T-helper 17 cell (primary cell): ENCODE data around the gene ASNSD1. TPM values are rescaled to one million over a fixed set of nuclear protein-coding genes. Genes with fewer than 3 reads are reported as not detected.
A peak's percentile ranks its signal among the peaks of the same experiment; 100 is the strongest.
"Not testable (repeated sequence)": the region's sequence is repeated elsewhere in the genome, so short reads cannot be mapped to it uniquely, and the experiment has no call there.

Experiments used
- ATAC-seq: fragments of 150-1000 bp; cut with Tn5 transposase; 2 replicates; pipeline ENCODE4 v1.10.0; 2021; ENCODE audit warnings: mild to moderate bottlenecking, moderate library complexity
- DNase-seq, 3 donors: peaks; one replicate each; pipeline versions ENCODE4 v3.0.0 to v3.0.0-alpha.2; 2020 to 2021
- H3K9me3 ChIP-seq: one replicate; pipeline ENCODE4 v1.7.0; 2013; ENCODE audit warnings: low read length, mild to moderate bottlenecking; ENCODE audit not compliant: control insufficient read depth, poor library complexity, severe bottlenecking
- H3K27ac Mint-ChIP-seq: one replicate; pipeline ENCODE4 v1.8.0; 2022; ENCODE audit warnings: mild to moderate bottlenecking, moderate library complexity, mixed read lengths
- H3K27me3 Mint-ChIP-seq: one replicate; pipeline ENCODE4 v1.8.0; 2022; ENCODE audit warnings: mixed read lengths
- H3K36me3 Mint-ChIP-seq: one replicate; pipeline ENCODE4 v1.8.0; 2022; ENCODE audit warnings: low read depth, mixed read lengths
- H3K4me1 Mint-ChIP-seq: one replicate; pipeline ENCODE4 v1.8.0; 2022; ENCODE audit warnings: mild to moderate bottlenecking, mixed read lengths
- H3K4me3 Mint-ChIP-seq: one replicate; pipeline ENCODE4 v1.8.0; 2022; ENCODE audit warnings: mild to moderate bottlenecking, moderate library complexity, mixed read lengths
- total RNA-seq, 4 donors: library from RNA in 2 of 4; stranded (reverse) in 2 of 4; gene quantifications; one replicate each; pipeline ENCODE4 v1.2.3 and lab custom pipeline; 2022 to 2026

Gene ASNSD1
- total RNA-seq, 2 donors from 2014 or later: 34.2 to 40.4 TPM

GRCh38 chr2:189629531-189630453 is 31.5 kb upstream of the ASNSD1 start:
- no peaks in the 10 kb centered on the region for H3K36me3 Mint-ChIP-seq
- ATAC-seq (no peak), DNase-seq (no peak)
- no peaks in the 10 kb centered on the region for H3K9me3 ChIP-seq
- no peak overlapping the region for H3K4me3 Mint-ChIP-seq
- H3K27me3 Mint-ChIP-seq: no peaks in the 10 kb centered on the region
- peak overlapping the region; percentile 1 for H3K27ac Mint-ChIP-seq
- peaks cover 13% of the 10 kb centered on the region for H3K4me1 Mint-ChIP-seq

DNA sequence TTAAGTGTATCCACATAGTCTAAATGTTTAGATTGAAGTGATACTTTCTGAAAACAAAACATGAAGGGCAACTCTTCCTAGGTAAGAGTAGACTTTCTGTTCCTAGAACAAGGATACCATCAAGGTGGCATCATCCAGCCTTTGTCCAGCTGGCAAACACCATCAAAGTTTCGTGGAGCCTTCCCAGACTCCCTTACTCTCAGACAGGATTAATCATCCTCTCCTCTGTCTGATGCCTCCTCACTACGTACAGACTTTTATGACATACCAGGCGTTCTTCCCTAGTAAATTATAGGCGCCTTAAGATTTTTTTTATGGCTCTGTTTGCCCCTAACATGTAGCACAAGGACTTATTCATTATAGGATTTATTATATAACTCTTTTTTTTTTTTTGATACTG is 29.4 kb upstream of the ASNSD1 start:
- Mint-ChIP-seq H3K4me3 (no peak overlapping the region), H3K36me3 (no peaks in the 10 kb centered on the region), H3K27ac (peak overlapping the region; percentile 43), H3K27me3 (no peaks in the 10 kb centered on the region), H3K4me1 (peaks cover 6% of the 10 kb centered on the region)
- ATAC-seq (no peak), DNase-seq (no peak)
- H3K9me3 ChIP-seq: no peaks in the 10 kb centered on the region

DNA sequence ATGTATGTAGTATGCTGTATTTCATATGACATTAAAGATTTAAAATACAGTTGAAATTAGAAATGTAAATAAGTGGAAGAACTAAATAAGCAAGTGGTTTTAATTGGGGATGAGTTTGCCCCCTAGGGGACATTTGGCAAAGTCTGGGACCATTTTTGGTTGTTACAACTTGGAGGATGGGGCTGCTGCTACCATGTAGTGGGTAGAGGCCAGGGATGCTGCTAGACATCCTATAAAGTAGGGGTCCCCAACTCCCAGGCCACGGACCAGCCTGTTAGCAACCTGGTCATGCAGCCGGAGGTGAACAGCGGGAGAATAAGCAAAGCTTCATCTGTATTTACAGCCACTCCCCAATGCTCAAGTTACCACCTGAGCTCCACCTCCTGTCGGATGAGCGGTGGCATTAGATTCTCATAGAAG is 27.9 kb upstream of the ASNSD1 start:
- Mint-ChIP-seq H3K4me3 (no peak overlapping the region), H3K4me1 (peaks cover 6% of the 10 kb centered on the region), H3K27ac (no peak overlapping the region), H3K36me3 (peaks cover 2% of the 10 kb centered on the region), H3K27me3 (no peaks in the 10 kb centered on the region)
- peak; percentile 57 for ATAC-seq
- peak in 1 of 3 donors; percentile 9 for DNase-seq
- no peaks in the 10 kb centered on the region for H3K9me3 ChIP-seq

- H3K4me1 Mint-ChIP-seq: peaks cover 3% of the 10 kb centered on the region
- H3K9me3 ChIP-seq: no peaks in the 10 kb centered on the region
- no peak overlapping the region for H3K27ac Mint-ChIP-seq
- H3K4me3 Mint-ChIP-seq: no peak overlapping the region
- DNase-seq: no peak
- no peak for ATAC-seq
- no peaks in the 10 kb centered on the region for H3K27me3 Mint-ChIP-seq
- peaks cover 2% of the 10 kb centered on the region for H3K36me3 Mint-ChIP-seq
Measured at GRCh38 chr2:189635353-189635752, 25.9 kb upstream of the ASNSD1 start.

DNA sequence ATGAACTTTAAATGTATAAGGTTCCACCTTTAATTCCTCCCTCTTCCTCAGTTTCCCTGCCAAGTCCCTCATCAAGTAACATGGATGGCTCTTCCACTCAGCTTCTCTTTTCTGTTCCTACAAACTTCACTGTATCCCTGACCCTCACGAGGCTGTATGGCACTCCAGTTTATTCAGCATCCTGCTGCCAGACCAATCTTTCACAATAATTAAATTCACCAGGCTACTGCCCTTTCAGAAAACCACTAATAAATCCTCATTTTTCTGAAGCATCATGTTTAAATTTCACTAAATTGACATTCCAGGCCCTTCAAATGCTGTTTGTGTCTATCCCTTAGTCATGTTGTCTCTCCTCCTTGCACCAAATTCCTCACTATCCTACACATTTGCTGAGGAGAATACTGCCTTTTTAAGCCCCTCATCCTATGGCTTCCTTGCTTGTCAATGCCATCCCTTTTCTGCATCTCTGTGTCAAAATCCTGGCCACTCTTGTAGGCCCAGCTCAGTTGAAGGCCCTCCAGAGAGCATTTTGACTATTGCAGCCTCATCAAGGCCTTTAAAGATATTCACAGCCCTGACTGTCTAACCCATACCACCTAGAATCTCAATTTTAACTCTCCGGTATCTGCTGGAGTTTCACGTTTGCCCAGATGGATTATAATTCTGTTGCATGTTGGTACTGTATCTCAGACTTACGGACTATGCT is 22.8 kb upstream of the ASNSD1 start:
- H3K4me1 Mint-ChIP-seq: no peaks in the 10 kb centered on the region
- ATAC-seq (no peak), DNase-seq (no peak)
- H3K4me3 Mint-ChIP-seq: no peak overlapping the region
- H3K27ac Mint-ChIP-seq: no peak overlapping the region
- H3K9me3 ChIP-seq: no peaks in the 10 kb centered on the region
- H3K36me3 Mint-ChIP-seq: peaks cover 2% of the 10 kb centered on the region
- H3K27me3 Mint-ChIP-seq: no peaks in the 10 kb centered on the region

GRCh38 chr2:189639007-189639609 is 22.2 kb upstream of the ASNSD1 start:
- Mint-ChIP-seq H3K27ac (no peak overlapping the region), H3K36me3 (peaks cover 2% of the 10 kb centered on the region), H3K4me1 (no peaks in the 10 kb centered on the region), H3K4me3 (no peak overlapping the region), H3K27me3 (no peaks in the 10 kb centered on the region)
- no peak for DNase-seq
- H3K9me3 ChIP-seq: no peaks in the 10 kb centered on the region
- no peak for ATAC-seq

DNA sequence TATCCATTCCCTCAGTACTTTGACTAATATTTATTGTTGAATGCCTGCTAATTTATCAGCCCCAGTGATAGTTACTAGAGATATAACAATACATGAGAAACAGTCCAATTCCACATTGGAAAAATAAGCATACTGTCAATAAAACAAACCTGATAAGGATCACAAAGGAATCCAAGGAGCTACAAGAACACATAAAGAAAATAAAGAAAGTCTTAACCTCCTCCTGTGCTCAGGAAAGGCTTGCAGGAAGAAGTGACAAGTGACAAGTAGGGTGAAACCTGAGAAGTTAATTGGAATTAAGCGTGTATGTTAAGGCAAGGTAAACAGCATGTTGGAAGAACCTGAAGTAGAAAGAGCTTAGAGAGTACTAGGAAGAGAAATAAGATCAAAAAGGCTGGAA is 20.3 kb upstream of the ASNSD1 start:
- Mint-ChIP-seq H3K27me3 (no peaks in the 10 kb centered on the region), H3K36me3 (peaks cover 2% of the 10 kb centered on the region), H3K27ac (no peak overlapping the region), H3K4me1 (no peaks in the 10 kb centered on the region), H3K4me3 (no peak overlapping the region)
- no peak for DNase-seq
- ATAC-seq: no peak
- no peaks in the 10 kb centered on the region for H3K9me3 ChIP-seq

DNA sequence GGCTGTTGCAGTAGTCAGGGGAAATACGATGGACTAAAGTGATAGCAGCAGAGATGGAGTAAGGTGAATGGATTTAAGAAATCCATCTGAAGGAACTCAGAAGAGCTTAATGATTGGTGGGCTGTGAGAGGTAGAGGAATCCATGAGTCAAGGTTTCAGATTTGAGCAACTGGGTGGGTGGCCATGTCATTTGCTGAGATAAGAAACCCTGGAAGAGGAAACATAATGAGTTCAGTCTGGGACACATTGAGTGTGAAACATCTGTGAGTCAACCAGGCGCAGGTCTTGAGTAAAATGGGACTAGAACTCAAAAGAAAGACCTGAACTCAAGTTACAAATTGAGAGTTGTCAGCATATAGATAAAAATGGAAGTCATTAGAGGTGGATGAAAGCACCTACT is 19.7 kb upstream of the ASNSD1 start:
- H3K4me3 Mint-ChIP-seq: no peak overlapping the region
- H3K9me3 ChIP-seq: no peaks in the 10 kb centered on the region
- H3K4me1 Mint-ChIP-seq: no peaks in the 10 kb centered on the region
- no peak overlapping the region for H3K27ac Mint-ChIP-seq
- H3K36me3 Mint-ChIP-seq: peaks cover 2% of the 10 kb centered on the region
- DNase-seq (no peak), ATAC-seq (no peak)
- H3K27me3 Mint-ChIP-seq: no peaks in the 10 kb centered on the region

GRCh38 chr2:189646521-189646920 is 14.7 kb upstream of the ASNSD1 start:
- no peaks in the 10 kb centered on the region for H3K9me3 ChIP-seq
- Mint-ChIP-seq H3K27me3 (no peaks in the 10 kb centered on the region), H3K4me1 (no peaks in the 10 kb centered on the region), H3K4me3 (no peak overlapping the region), H3K36me3 (no peaks in the 10 kb centered on the region), H3K27ac (no peak overlapping the region)
- DNase-seq (no peak), ATAC-seq (no peak)

DNA sequence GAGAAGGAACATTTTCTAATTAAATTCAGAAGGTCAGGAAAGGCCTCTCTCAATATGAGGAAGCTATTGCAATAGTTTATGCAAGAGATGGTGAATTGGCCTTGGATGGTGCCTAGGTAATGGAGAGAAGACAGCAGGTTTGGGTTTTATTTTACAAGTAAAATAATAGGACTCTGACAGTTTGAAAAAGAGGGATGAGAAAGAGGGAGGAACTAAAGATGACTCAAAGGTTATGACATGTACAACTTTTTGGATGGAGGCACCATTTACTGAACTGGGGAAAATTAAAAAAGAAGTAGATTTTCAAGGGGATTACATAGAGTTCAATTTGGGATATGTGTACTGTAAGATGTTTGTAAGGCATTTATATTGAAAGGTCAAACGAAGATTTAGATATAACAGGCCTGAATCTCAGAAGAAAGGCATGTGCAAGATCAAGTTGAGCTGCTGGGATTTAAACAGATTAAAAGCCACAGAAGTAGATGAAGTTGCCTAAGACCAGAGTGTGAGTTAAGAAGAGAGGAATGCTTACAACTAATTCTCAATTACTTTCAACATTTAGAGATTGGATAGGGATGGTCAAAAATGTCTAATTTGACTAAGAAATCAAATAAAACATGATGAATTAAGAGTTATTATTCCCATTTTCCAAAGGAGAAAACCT is 12.3 kb upstream of the ASNSD1 start:
- ATAC-seq: no peak
- Mint-ChIP-seq H3K36me3 (no peaks in the 10 kb centered on the region), H3K4me3 (no peak overlapping the region)

DNA sequence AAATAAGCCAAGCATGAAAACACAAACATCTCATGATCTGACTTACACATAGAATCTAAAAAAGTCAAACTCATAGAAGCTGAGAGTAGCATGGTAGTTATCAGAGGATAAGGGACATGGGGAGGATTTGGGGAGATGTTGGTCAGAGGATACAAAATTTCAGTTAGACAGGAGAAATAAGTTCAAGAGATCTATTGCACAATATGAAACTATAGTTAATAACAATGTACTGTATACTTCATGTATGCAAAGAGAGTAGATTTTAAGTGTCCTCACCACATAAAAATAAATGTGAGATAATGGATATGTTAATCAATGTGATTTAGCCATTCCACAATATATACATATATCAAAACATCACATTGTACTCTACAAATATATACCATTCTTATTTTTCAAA is 10.0 kb upstream of the ASNSD1 start:
- no peak for ATAC-seq
- no peaks in the 10 kb centered on the region for H3K36me3 Mint-ChIP-seq

More for the DNA sequence above, 12.3 kb upstream of the ASNSD1 start:
- H3K9me3 ChIP-seq: no peaks in the 10 kb centered on the region
- Mint-ChIP-seq H3K27me3 (no peaks in the 10 kb centered on the region), H3K4me1 (no peaks in the 10 kb centered on the region), H3K27ac (no peak overlapping the region)
- no peak for DNase-seq

GRCh38 chr2:189653464-189653863 is 7.8 kb upstream of the ASNSD1 start:
- ATAC-seq, H3K27ac Mint-ChIP-seq, DNase-seq, H3K4me3 Mint-ChIP-seq, H3K9me3 ChIP-seq, H3K27me3 Mint-ChIP-seq, H3K36me3 Mint-ChIP-seq: not testable (repeated sequence)
- peaks cover 17% of the 10 kb centered on the region for H3K4me1 Mint-ChIP-seq

More for the DNA sequence above, 10.0 kb upstream of the ASNSD1 start:
- peaks cover 4% of the 10 kb centered on the region for H3K4me1 Mint-ChIP-seq
- no peak overlapping the region for H3K27ac Mint-ChIP-seq
- H3K9me3 ChIP-seq: no peaks in the 10 kb centered on the region
- no peaks in the 10 kb centered on the region for H3K27me3 Mint-ChIP-seq
- H3K4me3 Mint-ChIP-seq: no peak overlapping the region
- no peak for DNase-seq

DNA sequence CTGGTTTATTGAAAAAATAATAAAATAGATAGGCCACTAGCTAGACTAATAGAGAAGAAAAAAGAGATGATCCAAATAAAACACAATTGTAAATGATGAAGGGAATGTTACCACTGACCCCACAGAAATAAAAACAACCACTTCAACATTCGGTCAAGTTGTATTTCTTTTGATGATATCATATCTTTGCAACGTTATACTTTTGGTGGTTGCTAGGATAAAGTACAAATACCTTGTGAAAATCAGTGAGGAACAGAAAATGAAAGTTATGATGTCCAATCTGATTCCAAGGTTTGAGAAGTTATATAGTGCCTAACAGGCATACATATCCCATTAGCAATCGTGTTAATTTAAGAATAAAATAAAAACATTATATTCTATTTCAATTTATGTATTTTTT is 6.6 kb upstream of the ASNSD1 start:
- H3K27ac Mint-ChIP-seq: no peak overlapping the region

More for the DNA sequence above, 6.6 kb upstream of the ASNSD1 start:
- DNase-seq (no peak), ATAC-seq (no peak)
- Mint-ChIP-seq H3K36me3 (no peaks in the 10 kb centered on the region), H3K4me3 (no peak overlapping the region), H3K27me3 (no peaks in the 10 kb centered on the region), H3K4me1 (peaks cover 24% of the 10 kb centered on the region)
- H3K9me3 ChIP-seq: no peaks in the 10 kb centered on the region
